ENCODE data around the gene PARD3B. TPM values are rescaled to one million over a fixed set of nuclear protein-coding genes. Genes with fewer than 3 reads are reported as not detected.

PARD3B gene
- total and polyA plus RNA-seq, 2 of the 13 experiments (the other 11 are each of a cell fraction or from before 2014, with no cell fraction given) = 0.71 to 2.3 TPM

DNA sequence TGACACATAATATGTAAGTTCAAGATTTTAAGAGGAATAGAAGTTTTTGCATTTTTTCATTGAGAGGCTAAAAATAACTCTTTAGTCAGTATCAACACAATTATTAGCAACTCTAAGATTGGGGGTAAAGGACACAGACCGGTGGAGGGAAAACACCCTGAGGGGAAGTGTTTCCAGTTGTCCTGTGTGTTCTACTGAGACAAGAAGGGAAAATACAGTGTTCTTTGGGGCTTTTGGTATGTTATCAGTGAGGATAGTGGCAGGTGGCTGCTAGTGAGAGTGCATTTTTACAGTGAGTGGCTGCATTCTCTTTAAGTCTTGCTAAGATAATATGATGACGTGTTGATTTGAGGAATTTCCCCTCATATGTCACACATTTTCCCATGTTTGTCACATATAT is 507.5 kb downstream of the PARD3B start:
- POLR2A ChIA-PET = no interaction called here
- no peaks in the 10 kb centered on the region for H3K4me1 ChIP-seq (ENCODE audit: insufficient read depth, low read length)
- TF ChIP-seq SAFB2 (CRISPR knock-in tag; IDR thresholded peaks at IDR 0.05; ENCODE audit: borderline replicate concordance, low read depth) (no peak), CREB1 (IDR thresholded peaks at IDR 0.05) (peak; percentile 75), CREB1 (CRISPR knock-in tag; IDR thresholded peaks at IDR 0.05) (no peak)
- TF ChIP-seq, protein P1, sequence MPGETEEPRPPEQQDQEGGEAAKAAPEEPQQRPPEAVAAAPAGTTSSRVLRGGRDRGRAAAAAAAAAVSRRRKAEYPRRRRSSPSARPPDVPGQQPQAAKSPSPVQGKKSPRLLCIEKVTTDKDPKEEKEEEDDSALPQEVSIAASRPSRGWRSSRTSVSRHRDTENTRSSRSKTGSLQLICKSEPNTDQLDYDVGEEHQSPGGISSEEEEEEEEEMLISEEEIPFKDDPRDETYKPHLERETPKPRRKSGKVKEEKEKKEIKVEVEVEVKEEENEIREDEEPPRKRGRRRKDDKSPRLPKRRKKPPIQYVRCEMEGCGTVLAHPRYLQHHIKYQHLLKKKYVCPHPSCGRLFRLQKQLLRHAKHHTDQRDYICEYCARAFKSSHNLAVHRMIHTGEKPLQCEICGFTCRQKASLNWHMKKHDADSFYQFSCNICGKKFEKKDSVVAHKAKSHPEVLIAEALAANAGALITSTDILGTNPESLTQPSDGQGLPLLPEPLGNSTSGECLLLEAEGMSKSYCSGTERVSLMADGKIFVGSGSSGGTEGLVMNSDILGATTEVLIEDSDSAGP (CRISPR knock-in tag; IDR thresholded peaks at IDR 0.05; ENCODE audit: borderline replicate concordance) = no peak
- H3K4me2 ChIP-seq (ENCODE audit: low read depth, low read length) = no peak overlapping the region
- no peak for FAIRE-seq
- no peak overlapping the region for H3K27ac ChIP-seq (ENCODE audit: extremely low read length, insufficient read depth, low read length)
- WGBS (ENCODE audit: low lambda C conversion rate) = 77% methylated on average over 2 of the region's 2 CpGs
- H2AFZ ChIP-seq (ENCODE audit: low read length) = no peak overlapping the region
- no peak for DNase-seq (ENCODE audit: low spot score)
- H3K4me3 ChIP-seq (replicated peaks in 1 of 3; ENCODE audit: insufficient read depth in 1 of 3, low read depth in 2 of 3, low read length in 3 of 3) = no peak overlapping the region
- H3K9me3 ChIP-seq (ENCODE audit: low read length) = peaks cover 7% of the 10 kb centered on the region; the same call in 1 of the 2 replicates
- BruUV-seq (replicated peaks) = no TSS peak
- ATAC-seq = no peak
- intact Hi-C loops (cut with micrococcal nuclease; ENCODE audit: unreplicated experiment) = no loop called here
- H3K79me2 ChIP-seq (ENCODE audit: insufficient read depth, low read length) = no peaks in the 10 kb centered on the region
- H3K27me3 ChIP-seq (ENCODE audit: control insufficient read depth in 1 of 2, insufficient read depth in 2 of 2, low read length in 2 of 2) = no peaks in the 10 kb centered on the region
- no peak overlapping the region for H3K9ac ChIP-seq (ENCODE audit: insufficient read depth, low read depth, low read length)
- CTCF ChIA-PET (ENCODE audit: low intra/inter-chr PET ratio, low total read pairs) = no interaction called here
- no peaks in the 10 kb centered on the region for H3K36me3 ChIP-seq (replicated peaks in 1 of 2; ENCODE audit: control insufficient read depth in 1 of 2, insufficient read depth in 2 of 2, low read length in 2 of 2)
- no peaks in the 10 kb centered on the region for H4K20me1 ChIP-seq (ENCODE audit: insufficient read depth, low read length)
- in situ Hi-C loops (cut with HindIII; ENCODE audit: extremely low pct_ligation_motif_present, low pct_unique_long_range_greater_than_20kb) = no loop called here

DNA sequence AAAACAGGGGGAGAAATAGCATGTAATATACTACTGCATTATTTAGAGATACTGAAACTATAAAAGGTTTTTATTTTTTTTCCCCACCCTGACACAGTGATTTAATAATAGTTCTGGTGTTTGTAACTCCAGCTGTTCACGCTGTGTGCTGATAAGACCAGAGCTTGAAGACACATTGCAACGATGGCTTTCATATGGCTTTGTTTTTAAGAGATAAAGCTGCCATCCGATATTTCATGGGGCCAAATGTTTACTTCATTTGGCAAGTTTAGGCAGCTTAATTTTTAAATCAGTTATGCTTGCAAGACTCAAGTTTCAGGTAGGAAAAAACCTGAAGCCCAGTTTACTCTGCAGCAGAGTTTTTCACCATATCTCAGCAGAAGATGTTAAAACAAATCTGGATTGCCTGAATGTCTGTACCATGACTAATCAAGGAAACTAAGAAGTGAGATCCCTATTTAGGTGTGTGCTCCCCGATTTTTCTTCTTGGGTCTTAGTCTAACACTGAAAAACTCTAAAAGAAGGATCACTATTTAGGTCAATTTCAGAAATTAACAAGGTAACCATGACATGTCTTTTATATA is 508.6 kb downstream of the PARD3B start:
- peaks cover 15% of the 10 kb centered on the region for H3K9me3 ChIP-seq (ENCODE audit: low read length)
- H2AFZ ChIP-seq (ENCODE audit: low read length) = no peak overlapping the region
- CTCF ChIA-PET (ENCODE audit: low intra/inter-chr PET ratio, low total read pairs) = no interaction called here
- no peak overlapping the region for H3K4me3 ChIP-seq (replicated peaks in 1 of 3; ENCODE audit: insufficient read depth in 1 of 3, low read depth in 2 of 3, low read length in 3 of 3)
- in situ Hi-C loops (cut with HindIII; ENCODE audit: extremely low pct_ligation_motif_present, low pct_unique_long_range_greater_than_20kb) (no loop called here), intact Hi-C loops (cut with micrococcal nuclease; ENCODE audit: unreplicated experiment) (no loop called here)
- no TSS peak for BruUV-seq (replicated peaks)
- no peaks in the 10 kb centered on the region for H3K4me1 ChIP-seq (ENCODE audit: insufficient read depth, low read length)
- no peaks in the 10 kb centered on the region for H4K20me1 ChIP-seq (ENCODE audit: insufficient read depth, low read length)
- H3K79me2 ChIP-seq (ENCODE audit: insufficient read depth, low read length) = no peaks in the 10 kb centered on the region
- no peak overlapping the region for H3K4me2 ChIP-seq (ENCODE audit: low read depth, low read length)
- no peak overlapping the region for H3K27ac ChIP-seq (ENCODE audit: extremely low read length, insufficient read depth, low read length)
- POLR2A ChIA-PET = no interaction called here
- 43% methylated on average over 4 of the region's 4 CpGs for WGBS (ENCODE audit: low lambda C conversion rate)
- no peaks in the 10 kb centered on the region for H3K36me3 ChIP-seq (replicated peaks in 1 of 2; ENCODE audit: control insufficient read depth in 1 of 2, insufficient read depth in 2 of 2, low read length in 2 of 2)
- DNase-seq (ENCODE audit: low spot score) (no peak), ATAC-seq (no peak), FAIRE-seq (no peak)
- H3K9ac ChIP-seq (ENCODE audit: insufficient read depth, low read depth, low read length) = no peak overlapping the region
- H3K27me3 ChIP-seq (ENCODE audit: control insufficient read depth in 1 of 2, insufficient read depth in 2 of 2, low read length in 2 of 2) = no peaks in the 10 kb centered on the region
- TF ChIP-seq ZNF782 (CRISPR knock-in tag; IDR thresholded peaks at IDR 0.05; ENCODE audit: borderline replicate concordance) (no peak), ZNF550 (CRISPR knock-in tag; IDR thresholded peaks at IDR 0.05; ENCODE audit: borderline replicate concordance) (no peak), ZNF878 (CRISPR knock-in tag; IDR thresholded peaks at IDR 0.05) (no peak), NFE2L1 (CRISPR knock-in tag; IDR thresholded peaks at IDR 0.05; ENCODE audit: borderline replicate concordance) (no peak), ZNF34 (CRISPR knock-in tag; IDR thresholded peaks at IDR 0.05; ENCODE audit: borderline replicate concordance) (no peak), DMAP1 (CRISPR knock-in tag; IDR thresholded peaks at IDR 0.05) (no peak)
- TF ChIP-seq, protein P2, sequence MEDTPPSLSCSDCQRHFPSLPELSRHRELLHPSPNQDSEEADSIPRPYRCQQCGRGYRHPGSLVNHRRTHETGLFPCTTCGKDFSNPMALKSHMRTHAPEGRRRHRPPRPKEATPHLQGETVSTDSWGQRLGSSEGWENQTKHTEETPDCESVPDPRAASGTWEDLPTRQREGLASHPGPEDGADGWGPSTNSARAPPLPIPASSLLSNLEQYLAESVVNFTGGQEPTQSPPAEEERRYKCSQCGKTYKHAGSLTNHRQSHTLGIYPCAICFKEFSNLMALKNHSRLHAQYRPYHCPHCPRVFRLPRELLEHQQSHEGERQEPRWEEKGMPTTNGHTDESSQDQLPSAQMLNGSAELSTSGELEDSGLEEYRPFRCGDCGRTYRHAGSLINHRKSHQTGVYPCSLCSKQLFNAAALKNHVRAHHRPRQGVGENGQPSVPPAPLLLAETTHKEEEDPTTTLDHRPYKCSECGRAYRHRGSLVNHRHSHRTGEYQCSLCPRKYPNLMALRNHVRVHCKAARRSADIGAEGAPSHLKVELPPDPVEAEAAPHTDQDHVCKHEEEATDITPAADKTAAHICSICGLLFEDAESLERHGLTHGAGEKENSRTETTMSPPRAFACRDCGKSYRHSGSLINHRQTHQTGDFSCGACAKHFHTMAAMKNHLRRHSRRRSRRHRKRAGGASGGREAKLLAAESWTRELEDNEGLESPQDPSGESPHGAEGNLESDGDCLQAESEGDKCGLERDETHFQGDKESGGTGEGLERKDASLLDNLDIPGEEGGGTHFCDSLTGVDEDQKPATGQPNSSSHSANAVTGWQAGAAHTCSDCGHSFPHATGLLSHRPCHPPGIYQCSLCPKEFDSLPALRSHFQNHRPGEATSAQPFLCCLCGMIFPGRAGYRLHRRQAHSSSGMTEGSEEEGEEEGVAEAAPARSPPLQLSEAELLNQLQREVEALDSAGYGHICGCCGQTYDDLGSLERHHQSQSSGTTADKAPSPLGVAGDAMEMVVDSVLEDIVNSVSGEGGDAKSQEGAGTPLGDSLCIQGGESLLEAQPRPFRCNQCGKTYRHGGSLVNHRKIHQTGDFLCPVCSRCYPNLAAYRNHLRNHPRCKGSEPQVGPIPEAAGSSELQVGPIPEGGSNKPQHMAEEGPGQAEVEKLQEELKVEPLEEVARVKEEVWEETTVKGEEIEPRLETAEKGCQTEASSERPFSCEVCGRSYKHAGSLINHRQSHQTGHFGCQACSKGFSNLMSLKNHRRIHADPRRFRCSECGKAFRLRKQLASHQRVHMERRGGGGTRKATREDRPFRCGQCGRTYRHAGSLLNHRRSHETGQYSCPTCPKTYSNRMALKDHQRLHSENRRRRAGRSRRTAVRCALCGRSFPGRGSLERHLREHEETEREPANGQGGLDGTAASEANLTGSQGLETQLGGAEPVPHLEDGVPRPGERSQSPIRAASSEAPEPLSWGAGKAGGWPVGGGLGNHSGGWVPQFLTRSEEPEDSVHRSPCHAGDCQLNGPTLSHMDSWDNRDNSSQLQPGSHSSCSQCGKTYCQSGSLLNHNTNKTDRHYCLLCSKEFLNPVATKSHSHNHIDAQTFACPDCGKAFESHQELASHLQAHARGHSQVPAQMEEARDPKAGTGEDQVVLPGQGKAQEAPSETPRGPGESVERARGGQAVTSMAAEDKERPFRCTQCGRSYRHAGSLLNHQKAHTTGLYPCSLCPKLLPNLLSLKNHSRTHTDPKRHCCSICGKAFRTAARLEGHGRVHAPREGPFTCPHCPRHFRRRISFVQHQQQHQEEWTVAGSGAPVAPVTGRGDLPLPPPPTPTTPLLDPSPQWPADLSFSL (CRISPR knock-in tag; IDR thresholded peaks at IDR 0.05) = no peak

All from HepG2 (cell line).